Coronary artery (tissue), 2 donors: Measurements from ENCODE around the gene RPL18.
A peak's percentile ranks its signal among the peaks of the same experiment; 100 is the strongest.

Experiments used
- DNase-seq: peaks from one replicate; pipeline ENCODE4 v3.0.0-alpha.2; 2017; ENCODE audit warnings: low spot score
- H3K27ac ChIP-seq, 2 donors: fragments of 200-600 bp; sonication (generic); one replicate each; pipeline ENCODE4 v1.5.1; 2016 to 2019
- H3K4me3 ChIP-seq: fragments of 200-600 bp; sonication (generic); 2 replicates; pipeline ENCODE4 v1.5.1; 2016; ENCODE audit warnings: mild to moderate bottlenecking, moderate library complexity
- CTCF ChIP-seq: fragments of 200-600 bp; sonication (generic); IDR thresholded peaks from one replicate; pipeline ENCODE4 v1.5.1; 2019; ENCODE audit warnings: antibody characterized with exemption

Gene RPL18

GRCh38 chr19:48623556-48624066 lies 4.6 kb upstream of the RPL18 start:
- TF ChIP-seq CTCF, result no peak
- Histone ChIP-seq H3K27ac (peak overlapping the region; percentile 69 to 70), H3K4me3 (peak overlapping the region; percentile 62)
- DNase-seq, result no peak

GRCh38 chr19:48619692-48620585 lies 961 bp upstream of the RPL18 start:
- H3K4me3 ChIP-seq, result peak overlapping the region; percentile 92
- no peak for TF ChIP-seq CTCF
- peak overlapping the region; percentile 91 to 95 for H3K27ac ChIP-seq
- no peak for DNase-seq

- no peak for TF ChIP-seq CTCF
- peak overlapping the region; percentile 92 for H3K4me3 ChIP-seq
- peak overlapping the region; percentile 83 to 95 for H3K27ac ChIP-seq
- peak; percentile 75 for DNase-seq
Measured at GRCh38 chr19:48618278-48618915, 581 bp downstream of the RPL18 start.

- DNase-seq, result no peak
- H3K27ac ChIP-seq, result peak overlapping the region in 1 of 2 donors; percentile 83
- peak overlapping the region; percentile 92 for H3K4me3 ChIP-seq
- TF ChIP-seq CTCF, result no peak
Measured at GRCh38 chr19:48617146-48617937, 1.6 kb downstream of the RPL18 start.

GRCh38 chr19:48616491-48617056 lies 2.4 kb downstream of the RPL18 start:
- H3K4me3 ChIP-seq, result no peak overlapping the region
- no peak for DNase-seq
- no peak overlapping the region for H3K27ac ChIP-seq
- TF ChIP-seq CTCF, result no peak

GRCh38 chr19:48616041-48616436 lies 2.9 kb downstream of the RPL18 start:
- no peak for DNase-seq
- Histone ChIP-seq H3K4me3 (no peak overlapping the region), H3K27ac (no peak overlapping the region)
- TF ChIP-seq CTCF, result no peak
